Panc1 (cell line): Measurements from ENCODE around the gene MAP4K4. TPM values are rescaled to one million over a fixed set of nuclear protein-coding genes. Genes with fewer than 3 reads are reported as not detected.

Source experiments
- ATAC-seq: fragments of 200-7000 bp; cut with Tn5 transposase; 2 replicates; pipeline ENCODE4 v1.9.1; 2020; ENCODE audit warnings: mild to moderate bottlenecking, moderate library complexity
- BruUV-seq: library from RNA; stranded (reverse); fragments of 400-500 nt; replicated peaks from 2 replicates; lab custom pipeline; 2021; lab: Mats Ljungman, UMichigan
- CTCF ChIA-PET: fragments of 300-600 bp; sonication (Branson Sonifier 250); formaldehyde crosslinking; loops from one replicate; lab custom pipeline; 2022; ENCODE audit warnings: antibody characterized with exemption; lab: Charles Lee
- POLR2A ChIA-PET: fragments of 300-600 bp; sonication (Branson Sonifier 250); formaldehyde crosslinking; loops from one replicate; lab custom pipeline; 2022; ENCODE audit warnings: antibody characterized with exemption; lab: Charles Lee
- DNase-seq: peaks from one replicate; pipeline ENCODE4 v3.0.0-alpha.2; 2010; ENCODE audit warnings: low read depth, low spot score
- H3K27ac ChIP-seq: 2 replicates; pipeline ENCODE4 v1.5.1; 2011; ENCODE audit warnings: mild to moderate bottlenecking, low read length, inconsistent platforms
- H3K27me3 ChIP-seq: fragments of 200-500 bp; sonication (Bioruptor generic); 2 replicates; pipeline ENCODE4 v1.6.0; 2014; ENCODE audit warnings: low read length, inconsistent platforms; ENCODE audit not compliant: control insufficient read depth, insufficient read depth
- H3K36me3 ChIP-seq: fragments of 200-500 bp; sonication (Bioruptor generic); 2 replicates; pipeline ENCODE4 v1.5.1; 2014; ENCODE audit warnings: inconsistent platforms, mild to moderate bottlenecking, low read length, moderate library complexity; ENCODE audit not compliant: control insufficient read depth, insufficient read depth
- H3K4me1 ChIP-seq: 2 replicates; pipeline ENCODE4 v1.5.1; 2011; ENCODE audit warnings: inconsistent platforms, mild to moderate bottlenecking, low read length, moderate library complexity; ENCODE audit not compliant: control insufficient read depth, insufficient read depth
- H3K4me3 ChIP-seq, 2 experiments: 2 replicates each; pipeline ENCODE4 v1.5.1; 2011 to 2012; ENCODE audit warnings: low read depth in 2 of 2, low read length in 2 of 2, mild to moderate bottlenecking in 2 of 2, inconsistent platforms in 1 of 2, moderate library complexity in 1 of 2
- H3K9me3 ChIP-seq: fragments of 200-500 bp; sonication (Bioruptor generic); 2 replicates; pipeline ENCODE4 v1.5.1; 2014; ENCODE audit warnings: low read depth, mild to moderate bottlenecking, inconsistent platforms, low read length, moderate library complexity; ENCODE audit not compliant: control insufficient read depth, insufficient read depth
- POLR2AphosphoS5 ChIP-seq: IDR thresholded peaks from 2 replicates; pipeline ENCODE4 v1.6.1; 2012; ENCODE audit warnings: mild to moderate bottlenecking, low read depth, low read length, moderate library complexity
- SIN3A ChIP-seq: IDR thresholded peaks from 2 replicates; pipeline ENCODE4 v1.6.1; 2012; ENCODE audit warnings: low read depth, mild to moderate bottlenecking, low read length, moderate library complexity, borderline replicate concordance; ENCODE audit not compliant: insufficient read depth
- TCF7L2 ChIP-seq: IDR thresholded peaks from 2 replicates; pipeline ENCODE4 v1.6.1; 2011; ENCODE audit warnings: mild to moderate bottlenecking, low read depth, low read length, inconsistent platforms
- in situ Hi-C: cut with HindIII; loops from 2 replicates; pipeline ENCODE4 v1.10.0; 2016; ENCODE audit warnings: low sequenced_read_pairs, low pct_unique_long_range_greater_than_20kb
- intact Hi-C: fragments of 100-400 bp; cut with micrococcal nuclease; formaldehyde crosslinking; loops from one replicate; pipeline ENCODE4 v1.10.0; 2022; ENCODE audit not compliant: unreplicated experiment
- total RNA-seq: library from RNA; stranded (reverse); gene quantifications from one replicate; pipeline ENCODE4 v1.2.1, GENCODE V29; 2021; ENCODE audit not compliant: unreplicated experiment
- TF ChIP-seq, protein P1 (sequence below): fragments of 450-650 bp; IDR thresholded peaks from 2 replicates; pipeline ENCODE4 v1.5.1; 2017; ENCODE audit warnings: mild to moderate bottlenecking
- TF ChIP-seq, protein P2 (sequence below), 2 experiments: IDR thresholded peaks; 2 replicates each; pipeline ENCODE4 v1.6.1; 2011 to 2012; ENCODE audit warnings: low read depth in 2 of 2, control low read depth in 1 of 2, low read length in 1 of 2, mild to moderate bottlenecking in 1 of 2, moderate library complexity in 1 of 2; ENCODE audit not compliant: insufficient read depth in 1 of 2

The MAP4K4 gene
- total RNA-seq, 1 experiment from 2014 or later, result 68.5 TPM

DNA sequence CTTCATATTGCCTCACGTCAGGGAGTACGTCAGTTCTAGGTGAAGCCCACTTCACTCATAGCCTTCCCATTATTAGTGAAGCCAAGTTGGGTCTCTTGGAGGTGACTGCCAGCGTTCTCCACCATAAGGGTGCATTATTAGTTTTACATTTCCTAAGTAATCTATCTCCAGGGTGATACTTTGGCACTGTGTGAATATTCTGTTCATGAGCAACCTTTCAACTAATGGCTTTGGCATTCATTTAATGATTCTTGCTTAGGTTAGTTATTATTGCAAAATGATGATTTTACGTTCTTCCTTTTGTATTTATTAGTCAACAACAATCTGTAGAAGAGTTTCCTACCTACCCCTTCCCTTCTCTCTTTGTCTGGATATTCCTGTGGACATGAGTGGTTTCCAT lies 97.5 kb downstream of the MAP4K4 start:
- ATAC-seq (no peak), DNase-seq (no peak)
- no peak overlapping the region for H3K4me3 ChIP-seq
- no peaks in the 10 kb centered on the region for H3K36me3 ChIP-seq
- POLR2A ChIA-PET, result no interaction called here
- CTCF ChIA-PET, result no interaction called here
- H3K4me1 ChIP-seq, result no peaks in the 10 kb centered on the region
- intact Hi-C loops, result no loop called here
- in situ Hi-C loops, result no loop called here
- H3K27ac ChIP-seq, result no peak overlapping the region
- H3K9me3 ChIP-seq, result no peaks in the 10 kb centered on the region
- BruUV-seq, result no TSS peak
- no peak for TF ChIP-seq SIN3A
- TF ChIP-seq, protein P1, sequence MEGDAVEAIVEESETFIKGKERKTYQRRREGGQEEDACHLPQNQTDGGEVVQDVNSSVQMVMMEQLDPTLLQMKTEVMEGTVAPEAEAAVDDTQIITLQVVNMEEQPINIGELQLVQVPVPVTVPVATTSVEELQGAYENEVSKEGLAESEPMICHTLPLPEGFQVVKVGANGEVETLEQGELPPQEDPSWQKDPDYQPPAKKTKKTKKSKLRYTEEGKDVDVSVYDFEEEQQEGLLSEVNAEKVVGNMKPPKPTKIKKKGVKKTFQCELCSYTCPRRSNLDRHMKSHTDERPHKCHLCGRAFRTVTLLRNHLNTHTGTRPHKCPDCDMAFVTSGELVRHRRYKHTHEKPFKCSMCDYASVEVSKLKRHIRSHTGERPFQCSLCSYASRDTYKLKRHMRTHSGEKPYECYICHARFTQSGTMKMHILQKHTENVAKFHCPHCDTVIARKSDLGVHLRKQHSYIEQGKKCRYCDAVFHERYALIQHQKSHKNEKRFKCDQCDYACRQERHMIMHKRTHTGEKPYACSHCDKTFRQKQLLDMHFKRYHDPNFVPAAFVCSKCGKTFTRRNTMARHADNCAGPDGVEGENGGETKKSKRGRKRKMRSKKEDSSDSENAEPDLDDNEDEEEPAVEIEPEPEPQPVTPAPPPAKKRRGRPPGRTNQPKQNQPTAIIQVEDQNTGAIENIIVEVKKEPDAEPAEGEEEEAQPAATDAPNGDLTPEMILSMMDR, result no peak
- TF ChIP-seq, protein P2, sequence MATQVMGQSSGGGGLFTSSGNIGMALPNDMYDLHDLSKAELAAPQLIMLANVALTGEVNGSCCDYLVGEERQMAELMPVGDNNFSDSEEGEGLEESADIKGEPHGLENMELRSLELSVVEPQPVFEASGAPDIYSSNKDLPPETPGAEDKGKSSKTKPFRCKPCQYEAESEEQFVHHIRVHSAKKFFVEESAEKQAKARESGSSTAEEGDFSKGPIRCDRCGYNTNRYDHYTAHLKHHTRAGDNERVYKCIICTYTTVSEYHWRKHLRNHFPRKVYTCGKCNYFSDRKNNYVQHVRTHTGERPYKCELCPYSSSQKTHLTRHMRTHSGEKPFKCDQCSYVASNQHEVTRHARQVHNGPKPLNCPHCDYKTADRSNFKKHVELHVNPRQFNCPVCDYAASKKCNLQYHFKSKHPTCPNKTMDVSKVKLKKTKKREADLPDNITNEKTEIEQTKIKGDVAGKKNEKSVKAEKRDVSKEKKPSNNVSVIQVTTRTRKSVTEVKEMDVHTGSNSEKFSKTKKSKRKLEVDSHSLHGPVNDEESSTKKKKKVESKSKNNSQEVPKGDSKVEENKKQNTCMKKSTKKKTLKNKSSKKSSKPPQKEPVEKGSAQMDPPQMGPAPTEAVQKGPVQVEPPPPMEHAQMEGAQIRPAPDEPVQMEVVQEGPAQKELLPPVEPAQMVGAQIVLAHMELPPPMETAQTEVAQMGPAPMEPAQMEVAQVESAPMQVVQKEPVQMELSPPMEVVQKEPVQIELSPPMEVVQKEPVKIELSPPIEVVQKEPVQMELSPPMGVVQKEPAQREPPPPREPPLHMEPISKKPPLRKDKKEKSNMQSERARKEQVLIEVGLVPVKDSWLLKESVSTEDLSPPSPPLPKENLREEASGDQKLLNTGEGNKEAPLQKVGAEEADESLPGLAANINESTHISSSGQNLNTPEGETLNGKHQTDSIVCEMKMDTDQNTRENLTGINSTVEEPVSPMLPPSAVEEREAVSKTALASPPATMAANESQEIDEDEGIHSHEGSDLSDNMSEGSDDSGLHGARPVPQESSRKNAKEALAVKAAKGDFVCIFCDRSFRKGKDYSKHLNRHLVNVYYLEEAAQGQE (IDR thresholded peaks at IDR 0.05; ENCODE audit: insufficient read depth in 1 of 2, low read depth in 2 of 2, low read length in 1 of 2), result no peak
- no peak for TF ChIP-seq TCF7L2
- no peak for TF ChIP-seq POLR2AphosphoS5
- H3K27me3 ChIP-seq, result no peaks in the 10 kb centered on the region

DNA sequence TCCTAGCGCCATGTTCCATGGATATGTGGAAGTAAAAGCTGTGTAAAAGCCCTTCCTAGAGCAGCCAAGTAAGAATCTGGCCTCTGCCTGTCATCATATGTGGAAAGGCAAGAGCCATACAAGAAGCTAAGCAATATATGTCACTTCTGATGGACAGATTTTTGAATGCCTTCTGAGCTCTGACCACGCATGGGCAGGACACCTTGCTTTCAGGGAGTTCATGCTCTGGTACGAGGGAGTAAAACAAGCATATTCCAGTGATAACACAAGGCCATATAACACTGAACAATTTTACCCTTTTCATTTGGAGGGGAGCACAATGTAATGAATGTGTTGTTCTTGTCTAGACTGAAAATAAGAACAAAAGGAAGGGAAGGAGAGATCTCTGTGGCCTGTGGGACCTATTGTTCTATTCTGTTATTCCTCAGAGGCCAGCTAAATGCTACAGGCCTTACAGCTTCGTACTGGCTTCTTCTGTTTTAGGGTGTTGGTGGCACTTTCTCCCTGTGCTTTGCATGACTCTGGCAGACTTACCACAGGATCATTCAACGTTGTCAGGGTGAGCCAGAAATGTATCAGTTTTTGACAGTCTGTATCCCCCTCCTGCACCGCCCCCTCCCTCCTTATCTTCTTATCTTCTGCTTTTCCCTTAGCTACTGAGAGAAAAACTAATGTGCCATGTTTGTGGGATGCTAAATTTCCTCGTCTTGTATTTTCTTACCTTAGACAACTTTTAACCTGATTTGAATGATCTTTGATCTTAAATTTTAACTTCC lies 99.5 kb downstream of the MAP4K4 start:
- no TSS peak for BruUV-seq
- intact Hi-C loops (no loop called here), in situ Hi-C loops (no loop called here)
- Histone ChIP-seq H3K9me3 (no peaks in the 10 kb centered on the region), H3K27ac (no peak overlapping the region), H3K4me1 (no peaks in the 10 kb centered on the region), H3K36me3 (no peaks in the 10 kb centered on the region), H3K4me3 (no peak overlapping the region), H3K27me3 (no peaks in the 10 kb centered on the region)
- DNase-seq, result no peak
- TF ChIP-seq, protein P1, result no peak
- TF ChIP-seq POLR2AphosphoS5 (no peak), SIN3A (no peak), TCF7L2 (no peak)
- TF ChIP-seq, protein P2 (IDR thresholded peaks at IDR 0.05; ENCODE audit: insufficient read depth in 1 of 2, low read depth in 2 of 2, low read length in 1 of 2), result no peak
- ChIA-PET CTCF (no interaction called here), POLR2A (interaction anchor here (0.6 kb wide), 1 partner anchor 230 kb away, joined by 14 read pairs; no protein-coding TSS in a partner anchor)
- ATAC-seq, result no peak
